ENCODE data around the gene SLC7A1. TPM values are rescaled to one million over a fixed set of nuclear protein-coding genes. Genes with fewer than 3 reads are reported as not detected.

Gene SLC7A1
- 30.2 and 30.9 TPM in 2 replicates for total RNA-seq

GRCh38 chr13:29595380-29596063 is at the start of gene SLC7A1:
TSS of gene SLC7A1 (minus strand) at chr13:29595688. CDS start at chr13:29536188, 59,500 bp downstream.

All from mammary microvascular endothelial cell (primary cell).